NB4 (cell line): ENCODE data around the gene APOL4.

Source experiments
- DNase-seq: peaks from one replicate; pipeline ENCODE4 v3.0.0; 2010; ENCODE audit warnings: low read depth
- H3K4me3 ChIP-seq: one replicate; pipeline ENCODE4 v1.5.1; 2011; ENCODE audit warnings: mild to moderate bottlenecking, low read depth, low read length, moderate library complexity
- MYC ChIP-seq: IDR thresholded peaks from 2 replicates; pipeline ENCODE4 v1.6.1; 2011; ENCODE audit warnings: low read depth, low read length
- POLR2A ChIP-seq: IDR thresholded peaks from 2 replicates; pipeline ENCODE4 v1.6.1; 2011; ENCODE audit warnings: mild to moderate bottlenecking; ENCODE audit not compliant: insufficient read length; ENCODE audit errors: extremely low read depth
- TF ChIP-seq, protein P1 (sequence below): IDR thresholded peaks from one replicate; pipeline ENCODE4 v1.5.1; 2012; ENCODE audit warnings: low read depth, low read length
- TF ChIP-seq, protein P2 (sequence below): IDR thresholded peaks from 2 replicates; pipeline ENCODE4 v1.6.1; 2011; ENCODE audit warnings: low read depth, low read length

The APOL4 gene

DNA sequence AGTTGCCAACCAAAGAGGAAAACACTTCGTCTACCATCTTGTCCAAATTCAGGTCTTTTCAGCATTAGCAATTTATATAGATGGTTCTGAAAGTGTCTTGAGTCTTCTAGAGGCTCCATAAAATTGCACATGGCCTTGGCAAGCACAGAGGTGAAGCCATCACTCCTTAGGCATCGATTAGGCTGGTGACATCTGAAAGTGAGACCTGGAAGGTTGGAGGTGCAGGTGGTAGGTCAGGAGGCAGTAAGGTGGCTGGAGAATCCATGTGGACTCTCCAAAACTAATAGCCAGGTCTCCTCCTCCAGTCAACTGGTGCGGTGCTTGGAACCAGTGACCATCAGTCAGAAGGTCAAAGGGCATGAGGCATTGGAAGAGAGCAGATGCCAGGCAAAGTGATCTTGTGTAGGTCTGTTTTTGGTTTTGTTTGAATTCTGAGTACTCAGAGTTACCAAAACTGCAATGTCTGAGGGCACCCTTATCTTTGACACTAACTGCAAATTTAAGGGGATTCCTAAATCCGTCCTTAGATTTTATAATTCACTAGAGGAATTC, 44.3 kb upstream of the APOL4 start:
- no peak for DNase-seq
- H3K4me3 ChIP-seq, result no peak overlapping the region
- TF ChIP-seq, protein P1, sequence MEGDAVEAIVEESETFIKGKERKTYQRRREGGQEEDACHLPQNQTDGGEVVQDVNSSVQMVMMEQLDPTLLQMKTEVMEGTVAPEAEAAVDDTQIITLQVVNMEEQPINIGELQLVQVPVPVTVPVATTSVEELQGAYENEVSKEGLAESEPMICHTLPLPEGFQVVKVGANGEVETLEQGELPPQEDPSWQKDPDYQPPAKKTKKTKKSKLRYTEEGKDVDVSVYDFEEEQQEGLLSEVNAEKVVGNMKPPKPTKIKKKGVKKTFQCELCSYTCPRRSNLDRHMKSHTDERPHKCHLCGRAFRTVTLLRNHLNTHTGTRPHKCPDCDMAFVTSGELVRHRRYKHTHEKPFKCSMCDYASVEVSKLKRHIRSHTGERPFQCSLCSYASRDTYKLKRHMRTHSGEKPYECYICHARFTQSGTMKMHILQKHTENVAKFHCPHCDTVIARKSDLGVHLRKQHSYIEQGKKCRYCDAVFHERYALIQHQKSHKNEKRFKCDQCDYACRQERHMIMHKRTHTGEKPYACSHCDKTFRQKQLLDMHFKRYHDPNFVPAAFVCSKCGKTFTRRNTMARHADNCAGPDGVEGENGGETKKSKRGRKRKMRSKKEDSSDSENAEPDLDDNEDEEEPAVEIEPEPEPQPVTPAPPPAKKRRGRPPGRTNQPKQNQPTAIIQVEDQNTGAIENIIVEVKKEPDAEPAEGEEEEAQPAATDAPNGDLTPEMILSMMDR, result no peak

DNA sequence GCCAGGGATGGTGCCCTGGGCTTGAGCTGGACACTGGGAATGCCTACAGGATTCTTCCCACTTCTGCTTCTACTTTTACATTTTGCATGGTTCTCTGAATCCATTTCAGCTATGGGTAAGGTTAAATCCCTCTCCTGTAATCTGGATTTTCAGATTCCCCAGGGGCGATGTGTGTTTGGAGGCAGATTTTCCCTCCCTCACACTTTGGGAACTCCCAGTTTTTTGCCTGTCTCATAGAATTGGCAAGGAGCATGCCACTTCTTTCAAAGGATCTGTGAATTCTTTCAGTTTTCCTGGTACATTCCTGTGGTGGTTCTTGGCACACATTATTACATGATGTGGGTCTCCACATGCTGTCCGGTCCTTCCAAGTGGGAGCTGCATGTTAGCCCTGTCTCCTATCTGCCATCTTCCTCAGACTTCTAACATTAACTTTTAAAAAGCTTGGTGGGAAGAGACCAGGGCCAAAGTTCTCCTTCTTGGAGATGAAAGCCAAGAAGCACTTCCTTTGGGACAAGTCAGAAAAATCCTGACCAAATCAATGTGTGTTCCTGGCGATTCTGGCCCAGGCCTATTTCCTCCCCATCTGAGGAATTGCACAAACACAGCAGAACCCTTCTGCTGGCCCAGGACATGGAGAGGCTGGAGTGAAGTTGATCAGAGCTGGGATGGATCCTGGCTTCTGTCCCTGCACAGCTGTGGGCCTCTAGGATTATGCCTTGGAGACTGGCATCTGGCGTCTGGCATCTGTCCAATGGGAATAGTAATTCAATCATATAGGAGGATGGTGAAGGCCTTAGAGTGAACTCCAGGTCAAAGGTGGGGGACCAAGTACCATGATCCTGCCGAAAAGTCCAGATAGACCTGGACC, 43.1 kb upstream of the APOL4 start:
- DNase-seq, result no peak
- TF ChIP-seq, protein P1, result no peak
- TF ChIP-seq MYC, result no peak
- TF ChIP-seq POLR2A, result no peak
- no peak overlapping the region for H3K4me3 ChIP-seq

DNA sequence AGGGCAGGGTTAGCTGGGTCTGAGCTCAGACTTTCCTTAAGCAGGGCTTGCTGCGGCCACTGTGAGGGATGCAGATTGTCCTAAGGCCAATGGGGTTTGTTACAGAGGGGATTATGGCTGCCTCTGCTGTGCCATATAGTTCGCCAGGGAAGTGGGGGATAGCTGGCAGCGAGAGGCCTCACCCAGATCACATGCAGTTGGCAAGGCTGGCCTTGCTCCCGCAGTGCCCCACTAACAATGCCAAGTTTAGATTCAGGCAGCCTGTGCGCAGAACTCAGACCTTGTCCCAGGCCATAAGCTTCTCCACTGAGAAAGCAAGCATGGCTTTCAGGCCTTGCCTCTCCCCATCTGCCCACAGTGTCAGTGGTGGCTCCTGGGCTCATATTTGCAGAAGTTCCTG, 42.4 kb upstream of the APOL4 start:
- no peak for DNase-seq
- no peak overlapping the region for H3K4me3 ChIP-seq
- TF ChIP-seq, protein P2, sequence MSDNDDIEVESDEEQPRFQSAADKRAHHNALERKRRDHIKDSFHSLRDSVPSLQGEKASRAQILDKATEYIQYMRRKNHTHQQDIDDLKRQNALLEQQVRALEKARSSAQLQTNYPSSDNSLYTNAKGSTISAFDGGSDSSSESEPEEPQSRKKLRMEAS, result no peak
- TF ChIP-seq MYC (no peak), POLR2A (no peak)
- TF ChIP-seq, protein P1, result no peak

DNA sequence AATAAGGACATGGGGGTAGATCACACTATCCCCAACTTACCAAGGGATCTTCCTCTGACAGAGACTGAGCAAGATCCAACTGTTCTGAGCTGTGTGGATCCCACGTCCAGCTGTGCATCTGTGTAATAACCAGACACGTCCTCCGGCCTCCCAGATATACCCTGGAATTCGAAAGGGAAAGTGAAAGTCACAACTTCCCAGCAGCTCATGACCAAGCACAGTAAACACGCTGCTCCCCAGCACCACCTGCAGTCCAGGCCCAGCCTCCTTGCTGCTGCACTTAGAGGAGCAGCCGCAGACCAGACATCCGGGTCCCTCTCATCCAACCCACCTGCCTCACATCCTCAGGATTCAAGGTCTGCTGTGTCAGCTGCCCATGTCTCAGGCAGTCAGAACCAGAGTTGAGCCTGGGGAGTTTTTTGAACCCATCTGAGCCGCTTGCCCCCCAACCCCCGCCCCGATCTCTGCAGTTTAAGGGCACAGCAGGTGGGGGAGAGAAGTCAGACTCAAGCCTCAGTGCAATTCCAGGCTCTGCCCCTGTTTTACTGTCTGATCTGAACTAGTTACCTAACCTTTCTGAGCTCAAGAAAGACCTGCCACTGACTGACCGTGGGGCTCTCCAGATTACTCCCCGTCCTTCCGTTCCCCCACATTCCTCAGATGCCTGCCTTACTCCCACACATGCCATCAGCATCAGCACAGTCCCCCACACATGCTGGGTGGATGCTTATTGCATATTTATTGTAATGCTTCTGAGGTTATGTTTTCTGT, 38.0 kb upstream of the APOL4 start, which contains the start of gene APOL2:
Gene APOL2, minus strand, starts transcription at position 127 of the 771 bp plus-strand sequence. CDS start 6,365 bp downstream, outside the sequence.
- peak within 1 kb of the TSS; percentile 90 for H3K4me3 ChIP-seq
- TF ChIP-seq, protein P1, result peak; percentile 58
- TF ChIP-seq, protein P2, result peak; percentile 82
- TF ChIP-seq POLR2A (peak; percentile 16), MYC (peak; percentile 59; the same call in 1 of the 2 replicates)
- peak; percentile 88 for DNase-seq

DNA sequence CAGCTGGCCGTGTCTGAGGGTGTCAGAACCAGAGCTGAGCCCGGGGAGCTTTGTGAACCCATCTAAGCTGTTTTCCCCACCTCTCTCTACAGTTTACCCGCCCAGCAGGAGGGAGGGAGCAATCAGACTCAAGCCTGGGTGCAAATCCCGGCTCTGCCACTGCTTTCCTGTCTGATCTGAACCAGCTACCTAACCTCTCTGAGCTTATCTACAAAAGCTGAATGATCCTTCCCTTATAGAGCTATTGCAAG, 37.5 kb upstream of the APOL4 start:
- DNase-seq, result no peak
- H3K4me3 ChIP-seq, result peak overlapping the region; percentile 90
- TF ChIP-seq, protein P2, result no peak
- TF ChIP-seq POLR2A (no peak), MYC (no peak)
- TF ChIP-seq, protein P1, result no peak
